Measurements from ENCODE around the gene CARD19.
A peak's percentile ranks its signal among the peaks of the same experiment; 100 is the strongest.
"Not testable (repeated sequence)": the region's sequence is repeated elsewhere in the genome, so short reads cannot be mapped to it uniquely, and the experiment has no call there.

Gene CARD19

GRCh38 chr9:93136011-93136440 is 40.0 kb downstream of the CARD19 start:
- no peak for DNase-seq

GRCh38 chr9:93137362-93137761 is 41.3 kb downstream of the CARD19 start:
- no peak for DNase-seq

- no peak for DNase-seq
These were observed 42.3 kb downstream of the CARD19 start for GRCh38 chr9:93138171-93138764.

- no peak for DNase-seq
These were observed 43.6 kb downstream of the CARD19 start for GRCh38 chr9:93139365-93140182.

- DNase-seq: no peak
These were observed 45.9 kb downstream of the CARD19 start for GRCh38 chr9:93141771-93142483.

- peak; percentile 36 for DNase-seq
These were observed 48.0 kb downstream of the CARD19 start for GRCh38 chr9:93143830-93144530.

GRCh38 chr9:93146696-93147095 is 50.7 kb downstream of the CARD19 start:
- DNase-seq: not testable (repeated sequence)

- DNase-seq: no peak
These were observed 51.6 kb downstream of the CARD19 start for GRCh38 chr9:93147632-93148031.

GRCh38 chr9:93148721-93149120 is 52.7 kb downstream of the CARD19 start:
- DNase-seq: no peak

- no peak for DNase-seq
These were observed 53.3 kb downstream of the CARD19 start for GRCh38 chr9:93149361-93149760.

- DNase-seq: no peak
These were observed 55.2 kb downstream of the CARD19 start for GRCh38 chr9:93151097-93151784.

GRCh38 chr9:93154293-93154903 is 58.4 kb downstream of the CARD19 start:
- peak; percentile 34 for DNase-seq

GRCh38 chr9:93155716-93156474 is 59.9 kb downstream of the CARD19 start:
- no peak for DNase-seq

- no peak for DNase-seq
These were observed 60.5 kb downstream of the CARD19 start for GRCh38 chr9:93156475-93157008.

GRCh38 chr9:93159601-93160471 is 63.8 kb downstream of the CARD19 start:
- DNase-seq: peak; percentile 48

- DNase-seq: no peak
These were observed 66.0 kb downstream of the CARD19 start for GRCh38 chr9:93161786-93162562.
